HepG2 (cell line): ENCODE measurements around the gene MRPL38. TPM values are rescaled to one million over a fixed set of nuclear protein-coding genes. Genes with fewer than 3 reads are reported as not detected.

ENCODE experiments used
- ATF6 ChIP-seq: sonication (generic); formaldehyde crosslinking; conservative IDR thresholded peaks from 2 replicates; pipeline ENCODE4 v1.4.0; 2020; ENCODE audit warnings: missing genetic modification reagents
- HOXA9 ChIP-seq: sonication (generic); formaldehyde crosslinking; IDR thresholded peaks from 2 replicates; pipeline ENCODE4 v1.8.1; 2022; ENCODE audit warnings: missing genetic modification reagents, mild to moderate bottlenecking, moderate library complexity, borderline replicate concordance
- MTERF4 ChIP-seq: sonication (generic); formaldehyde crosslinking; IDR thresholded peaks from 2 replicates; pipeline ENCODE4 v1.8.0; 2023; ENCODE audit warnings: mild to moderate bottlenecking, missing genetic modification reagents
- PPARG ChIP-seq: conservative IDR thresholded peaks from 2 replicates; pipeline ENCODE4 v1.6.1; 2016; ENCODE audit warnings: missing biosample characterization, missing genetic modification reagents
- PTBP1 ChIP-seq: fragments of 200-400 bp; formaldehyde crosslinking; IDR thresholded peaks from 2 replicates; pipeline ENCODE4 v1.6.1; 2018; ENCODE audit warnings: low read length, low read depth; ENCODE audit not compliant: poor library complexity, severe bottlenecking
- SOX6 ChIP-seq, 2 experiments: fragments of 450-650 bp in 1 of 2; sonication (generic) in 1 of 2; formaldehyde crosslinking in 1 of 2; IDR thresholded peaks; 2 replicates each; pipeline versions ENCODE4 v1.4.0 to v1.6.1; 2017 to 2020; ENCODE audit warnings: antibody characterized with exemption in 1 of 2, mild to moderate bottlenecking in 1 of 2, missing genetic modification reagents in 1 of 2
- TAF15 ChIP-seq: fragments of 200-400 bp; formaldehyde crosslinking; IDR thresholded peaks from one replicate; pipeline ENCODE4 v1.6.1; 2018; ENCODE audit warnings: mild to moderate bottlenecking, low read depth, low read length; ENCODE audit not compliant: poor library complexity, severe bottlenecking
- THAP11 ChIP-seq: IDR thresholded peaks from 2 replicates; pipeline ENCODE4 v1.6.1; 2016; ENCODE audit warnings: missing biosample characterization, missing genetic modification reagents
- XBP1 ChIP-seq: sonication (generic); formaldehyde crosslinking; IDR thresholded peaks from 2 replicates; pipeline ENCODE4 v1.5.0; 2020; ENCODE audit warnings: missing genetic modification reagents
- ZGPAT ChIP-seq: IDR thresholded peaks from 2 replicates; pipeline ENCODE4 v1.6.1; 2016; ENCODE audit warnings: mild to moderate bottlenecking
- ZNF317 ChIP-seq: sonication (generic); formaldehyde crosslinking; IDR thresholded peaks from 2 replicates; pipeline ENCODE4 v1.5.0; 2020; ENCODE audit warnings: mild to moderate bottlenecking, missing genetic modification reagents
- ZNF331 ChIP-seq: sonication (generic); formaldehyde crosslinking; IDR thresholded peaks from 2 replicates; pipeline ENCODE4 v1.4.0; 2020; ENCODE audit warnings: missing genetic modification reagents
- ZNF687 ChIP-seq: sonication (generic); formaldehyde crosslinking; IDR thresholded peaks from 2 replicates; pipeline ENCODE4 v1.5.1; 2020; ENCODE audit warnings: mild to moderate bottlenecking, missing genetic modification reagents, moderate library complexity
- ZNF720 ChIP-seq: sonication (generic); formaldehyde crosslinking; IDR thresholded peaks from 2 replicates; pipeline ENCODE4 v1.4.0; 2020; ENCODE audit warnings: missing genetic modification reagents
- ZNF780A ChIP-seq: sonication (generic); formaldehyde crosslinking; IDR thresholded peaks from 2 replicates; pipeline ENCODE4 v1.8.0; 2022; ENCODE audit warnings: mild to moderate bottlenecking, missing genetic modification reagents, moderate library complexity
- polyA plus RNA-seq, 8 experiments: library from polyadenylated mRNA; depleted of rRNA in 3 of 8; stranded (reverse) in 7 of 8; unstranded in 1 of 8; fragments of >200 nt; fragmentation: Illumina TruSeq in 4 of 8; extraction: Trizol in 4 of 8; gene quantifications; 2 replicates each; pipeline versions ENCODE4 v1.2.1 to v1.2.3, GENCODE V29; 2011 to 2016; ENCODE audit warnings: low read depth in 4 of 8, missing spikeins in 1 of 8, mixed read lengths in 1 of 8; ENCODE audit not compliant: insufficient read depth in 1 of 8
- total RNA-seq, 5 experiments: library from RNA; depleted of rRNA; stranded (reverse); fragments of >200 nt; fragmentation: Illumina TruSeq; extraction: Trizol; gene quantifications; 2 replicates each; pipeline ENCODE4 v1.2.3, GENCODE V29; 2016; ENCODE audit warnings: low read depth in 1 of 5

The MRPL38 gene
- total and polyA plus RNA-seq, 2 of the 13 experiments (the other 11 are each of a cell fraction or from before 2014, with no cell fraction given): 83.7 to 125 TPM

GRCh38 chr17:75895370-75896155 is 9.1 kb downstream of the MRPL38 start (continued):
- peak; percentile 46 for TF ChIP-seq ZNF687
- no peak for TF ChIP-seq XBP1 (CRISPR knock-in tag)
- no peak for TF ChIP-seq ZGPAT (CRISPR knock-in tag)
- TF ChIP-seq PPARG (CRISPR knock-in tag): no peak
- no peak for TF ChIP-seq ZNF317 (CRISPR knock-in tag)
- TF ChIP-seq THAP11 (CRISPR knock-in tag): 0 out of 2 replicates have a peak, but pooled peaks have one; percentile 5
- no peak for TF ChIP-seq ZNF780A (CRISPR knock-in tag)
- TF ChIP-seq PTBP1: no peak
- no peak for TF ChIP-seq ZNF720
- TF ChIP-seq ZNF331 (CRISPR knock-in tag): no peak
- TF ChIP-seq ATF6 (CRISPR knock-in tag): no peak
- TF ChIP-seq MTERF4 (CRISPR knock-in tag): 0 out of 2 replicates have a peak, but pooled peaks have one; percentile 45
- TF ChIP-seq HOXA9: no peak
- TF ChIP-seq TAF15: no peak
- TF ChIP-seq SOX6 (IDR thresholded peaks at IDR 0.05): no peak
- TF ChIP-seq SOX6 (CRISPR knock-in tag; IDR thresholded peaks at IDR 0.05): no peak
